Left renal pelvis (tissue), 4 donors: ENCODE data around the gene PAM. TPM values are rescaled to one million over a fixed set of nuclear protein-coding genes. Genes with fewer than 3 reads are reported as not detected.
A peak's percentile ranks its signal among the peaks of the same experiment; 100 is the strongest.
"Not testable (repeated sequence)": the region's sequence is repeated elsewhere in the genome, so short reads cannot be mapped to it uniquely, and the experiment has no call there.

ENCODE experiments used
- DNase-seq, 4 donors: peaks; one replicate each; pipeline ENCODE4 v3.0.0-alpha.2; 2013; ENCODE audit warnings: low read depth in 4 of 4, low spot score in 3 of 4
- polyA plus RNA-seq, 4 donors: library from polyadenylated mRNA; unstranded; fragments of 120-200 nt; gene quantifications; one replicate each; pipeline ENCODE4 v1.2.1, GENCODE V29; 2013; ENCODE audit not compliant: insufficient read length in 4 of 4

PAM gene
- polyA plus RNA-seq, 4 donors, result 182 to 323 (median 259) TPM

GRCh38 chr5:102750151-102750834, 4.8 kb upstream of the PAM start:
- no peak for DNase-seq

- not testable (repeated sequence) for DNase-seq
Observed at GRCh38 chr5:102751903-102752376, 3.2 kb upstream of the PAM start.

GRCh38 chr5:102753889-102754766, 977 bp upstream of the PAM start:
- DNase-seq, result no peak

- peak in 3 of 4 donors; percentile 47 to 64 (median 59) for DNase-seq
Observed at GRCh38 chr5:102755686-102756371, 724 bp downstream of the PAM start.

GRCh38 chr5:102758576-102758975, 3.5 kb downstream of the PAM start:
- DNase-seq, result no peak

GRCh38 chr5:102759289-102759688, 4.2 kb downstream of the PAM start:
- no peak for DNase-seq

- no peak for DNase-seq
Observed at GRCh38 chr5:102759700-102760099, 4.6 kb downstream of the PAM start.

GRCh38 chr5:102760815-102761214, 5.7 kb downstream of the PAM start:
- no peak for DNase-seq

GRCh38 chr5:102762095-102762534, 7.0 kb downstream of the PAM start:
- no peak for DNase-seq

GRCh38 chr5:102762562-102763227, 7.6 kb downstream of the PAM start:
- no peak for DNase-seq

GRCh38 chr5:102763734-102764133, 8.6 kb downstream of the PAM start:
- DNase-seq, result no peak

- no peak for DNase-seq
Observed at GRCh38 chr5:102764381-102765004, 9.4 kb downstream of the PAM start.

GRCh38 chr5:102765350-102765749, 10.2 kb downstream of the PAM start:
- no peak for DNase-seq

GRCh38 chr5:102766295-102767090, 11.4 kb downstream of the PAM start:
- no peak for DNase-seq

- DNase-seq, result no peak
Observed at GRCh38 chr5:102767862-102768261, 12.8 kb downstream of the PAM start.

- no peak for DNase-seq
Observed at GRCh38 chr5:102770803-102771202, 15.7 kb downstream of the PAM start.

GRCh38 chr5:102771435-102771834, 16.3 kb downstream of the PAM start:
- DNase-seq, result no peak

- DNase-seq, result no peak
Observed at GRCh38 chr5:102772273-102772672, 17.2 kb downstream of the PAM start.

- DNase-seq, result no peak
Observed at GRCh38 chr5:102773133-102773532, 18.0 kb downstream of the PAM start.
